ENCODE data around the gene CHST8.

DNA sequence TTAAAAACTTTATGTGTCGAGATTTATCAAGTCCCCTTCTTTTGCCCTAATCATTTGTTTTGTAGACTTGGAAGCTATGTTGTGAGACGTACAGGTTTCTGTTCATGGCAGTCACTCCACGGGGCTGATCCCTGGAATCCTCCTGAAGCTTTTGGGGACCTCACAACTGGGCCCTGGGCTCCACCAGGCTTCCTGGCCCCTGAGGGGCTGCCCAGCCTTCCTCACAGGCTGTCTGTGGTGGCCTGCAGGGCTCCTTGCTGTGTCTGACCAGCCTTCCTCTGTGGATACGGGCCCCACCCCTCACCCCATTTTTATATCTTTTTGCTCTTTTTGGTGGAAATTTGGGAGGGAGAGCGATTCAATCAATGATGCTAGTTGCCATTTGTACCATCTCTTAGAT, 38.1 kb downstream of the CHST8 start:
- TF ChIP-seq, protein P1, sequence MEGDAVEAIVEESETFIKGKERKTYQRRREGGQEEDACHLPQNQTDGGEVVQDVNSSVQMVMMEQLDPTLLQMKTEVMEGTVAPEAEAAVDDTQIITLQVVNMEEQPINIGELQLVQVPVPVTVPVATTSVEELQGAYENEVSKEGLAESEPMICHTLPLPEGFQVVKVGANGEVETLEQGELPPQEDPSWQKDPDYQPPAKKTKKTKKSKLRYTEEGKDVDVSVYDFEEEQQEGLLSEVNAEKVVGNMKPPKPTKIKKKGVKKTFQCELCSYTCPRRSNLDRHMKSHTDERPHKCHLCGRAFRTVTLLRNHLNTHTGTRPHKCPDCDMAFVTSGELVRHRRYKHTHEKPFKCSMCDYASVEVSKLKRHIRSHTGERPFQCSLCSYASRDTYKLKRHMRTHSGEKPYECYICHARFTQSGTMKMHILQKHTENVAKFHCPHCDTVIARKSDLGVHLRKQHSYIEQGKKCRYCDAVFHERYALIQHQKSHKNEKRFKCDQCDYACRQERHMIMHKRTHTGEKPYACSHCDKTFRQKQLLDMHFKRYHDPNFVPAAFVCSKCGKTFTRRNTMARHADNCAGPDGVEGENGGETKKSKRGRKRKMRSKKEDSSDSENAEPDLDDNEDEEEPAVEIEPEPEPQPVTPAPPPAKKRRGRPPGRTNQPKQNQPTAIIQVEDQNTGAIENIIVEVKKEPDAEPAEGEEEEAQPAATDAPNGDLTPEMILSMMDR (IDR thresholded peaks at IDR 0.05) = no peak
- TF ChIP-seq POLR2A (IDR thresholded peaks at IDR 0.05) = no peak
